K562 (cell line): ENCODE data around the gene SPATS2L. TPM values are rescaled to one million over a fixed set of nuclear protein-coding genes. Genes with fewer than 3 reads are reported as not detected.

Source experiments
- AFF4 ChIP-seq: sonication (generic); formaldehyde crosslinking; IDR thresholded peaks from 2 replicates; pipeline ENCODE4 v1.8.0; 2023; ENCODE audit warnings: mild to moderate bottlenecking, missing genetic modification reagents
- CREM ChIP-seq: IDR thresholded peaks from 2 replicates; pipeline ENCODE4 v1.6.1; 2014; ENCODE audit warnings: antibody characterized with exemption, low read depth
- FOXM1 ChIP-seq, 2 experiments: fragments of 450-650 bp in 1 of 2; sonication (generic) in 1 of 2; formaldehyde crosslinking in 1 of 2; IDR thresholded peaks; 2 replicates each; pipeline versions ENCODE4 v1.6.1 to v1.9.0; 2017 to 2022; ENCODE audit warnings: low read depth in 2 of 2, mild to moderate bottlenecking in 2 of 2, missing genetic modification reagents in 1 of 2, moderate library complexity in 1 of 2
- MGA ChIP-seq: fragments of 450-650 bp; IDR thresholded peaks from 2 replicates; pipeline ENCODE4 v1.6.1; 2016; ENCODE audit warnings: mild to moderate bottlenecking, moderate library complexity
- RCOR1 ChIP-seq, 2 experiments: IDR thresholded peaks; 2 replicates each; pipeline ENCODE4 v1.6.1; 2012; ENCODE audit warnings: low read depth in 2 of 2, low read length in 2 of 2, borderline replicate concordance in 1 of 2, improper control_type of control experiment in 1 of 2
- ZNF699 ChIP-seq: fragments of 250-450 bp; sonication (Bioruptor Pico); IDR thresholded peaks from 2 replicates; pipeline ENCODE4 v1.8.0; 2021; ENCODE audit warnings: mild to moderate bottlenecking, moderate library complexity; ENCODE audit not compliant: insufficient replicate concordance
- polyA plus RNA-seq, 8 experiments: library from polyadenylated mRNA; depleted of rRNA in 4 of 8; stranded (reverse) in 5 of 8; unstranded in 3 of 8; fragments of >200 nt; fragmentation: Nextera tagmentation in 2 of 8; fragmentation: Illumina TruSeq in 1 of 8; extraction: Ambion mirVana in 2 of 8; extraction: Trizol in 1 of 8; gene quantifications; 2 replicates each; pipeline versions ENCODE4 v1.2.1 to v1.2.3, GENCODE V29; 2011 to 2014; ENCODE audit warnings: inconsistent platforms in 1 of 8, missing spikeins in 1 of 8
- total RNA-seq, 7 experiments: library from RNA; depleted of rRNA in 6 of 7; stranded (reverse); fragments of >200 nt in 6 of 7; fragmentation: Illumina TruSeq in 2 of 7; extraction: Trizol in 2 of 7; gene quantifications; 2 replicates each; pipeline versions ENCODE4 v1.2.1 to v1.2.3, GENCODE V29; 2011 to 2021; ENCODE audit warnings: low replicate concordance in 1 of 7
- TF ChIP-seq, protein P1 (sequence below): fragments of 250-450 bp; sonication (Bioruptor Pico); IDR thresholded peaks from 2 replicates; pipeline ENCODE4 v1.5.0; 2021

The SPATS2L gene
- total and polyA plus RNA-seq, 9 of the 15 experiments (the other 6 are each of a cell fraction or from before 2014, with no cell fraction given) = 11.3 to 41.5 (median 24.9) TPM

DNA sequence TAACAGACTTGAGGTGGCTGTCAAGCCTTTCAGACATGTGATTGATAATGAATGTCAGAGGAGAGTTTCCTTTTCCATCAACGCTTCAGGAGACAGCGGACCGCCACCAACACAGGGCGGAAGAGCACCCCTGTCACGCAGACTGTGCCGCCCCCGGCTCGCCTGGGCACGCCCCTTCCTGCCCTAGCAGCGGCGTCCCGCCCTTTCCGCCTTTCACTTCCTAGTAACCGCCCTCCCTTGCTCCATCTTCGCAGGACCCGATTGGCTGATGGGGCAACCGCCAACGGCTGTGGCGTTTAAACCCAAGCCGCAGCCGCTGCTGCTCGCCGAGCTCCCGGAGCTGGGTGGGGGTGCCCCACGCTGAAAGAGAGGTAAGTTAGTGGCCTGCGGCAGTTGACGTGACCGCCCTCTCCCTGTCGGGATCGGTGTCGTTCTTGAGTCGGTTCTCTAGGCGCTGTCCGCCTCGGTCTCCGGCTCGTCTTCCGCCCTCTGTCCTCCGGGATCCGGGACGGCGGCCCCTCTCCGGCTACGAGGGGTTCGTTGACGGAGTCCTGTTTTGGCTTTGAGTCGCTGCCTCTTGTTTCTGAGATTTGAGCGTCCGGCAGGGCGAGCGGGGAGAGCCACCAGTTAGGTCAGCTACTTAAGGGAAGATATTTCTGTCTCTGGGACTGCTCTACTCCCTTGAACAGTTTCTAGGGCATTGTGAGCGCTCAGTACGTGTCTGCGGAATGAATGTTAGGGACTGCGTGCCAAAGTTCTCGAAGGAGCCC lies 219.6 kb downstream of the SPATS2L start, which contains the start of gene SGO2 (continued):
- peak; percentile 99 for TF ChIP-seq FOXM1 (IDR thresholded peaks at IDR 0.05; ENCODE audit: low read depth)
- peak; percentile 62; the same call in 1 of the 2 replicates for TF ChIP-seq FOXM1 (CRISPR knock-in tag; IDR thresholded peaks at IDR 0.05; ENCODE audit: low read depth)
- TF ChIP-seq ZNF699 (CRISPR knock-in tag) = no peak
- TF ChIP-seq RCOR1 (IDR thresholded peaks at IDR 0.05; ENCODE audit: borderline replicate concordance in 1 of 2, low read depth in 2 of 2, low read length in 2 of 2) = peak in 1 of 2 experiments; percentile 7; a peak in 1 of 4 replicates
- TF ChIP-seq, protein P1, sequence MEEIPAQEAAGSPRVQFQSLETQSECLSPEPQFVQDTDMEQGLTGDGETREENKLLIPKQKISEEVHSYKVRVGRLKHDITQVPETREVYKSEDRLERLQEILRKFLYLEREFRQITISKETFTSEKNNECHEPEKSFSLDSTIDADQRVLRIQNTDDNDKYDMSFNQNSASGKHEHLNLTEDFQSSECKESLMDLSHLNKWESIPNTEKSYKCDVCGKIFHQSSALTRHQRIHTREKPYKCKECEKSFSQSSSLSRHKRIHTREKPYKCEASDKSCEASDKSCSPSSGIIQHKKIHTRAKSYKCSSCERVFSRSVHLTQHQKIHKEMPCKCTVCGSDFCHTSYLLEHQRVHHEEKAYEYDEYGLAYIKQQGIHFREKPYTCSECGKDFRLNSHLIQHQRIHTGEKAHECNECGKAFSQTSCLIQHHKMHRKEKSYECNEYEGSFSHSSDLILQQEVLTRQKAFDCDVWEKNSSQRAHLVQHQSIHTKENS (CRISPR knock-in tag) = no peak
- peak; percentile 65; the same call in 1 of the 2 replicates for TF ChIP-seq CREM
- TF ChIP-seq MGA = peak; percentile 65
- 0 out of 2 replicates have a peak, but pooled peaks have one; percentile 65 for TF ChIP-seq AFF4
